Activated T-cell treated with anti-CD3 and anti-CD28 coated beads, Interleukin-2, amount 50 U/mL, for 72 hours (primary cell): ENCODE measurements around the gene HILPDA. TPM values are rescaled to one million over a fixed set of nuclear protein-coding genes. Genes with fewer than 3 reads are reported as not detected.
A peak's percentile ranks its signal among the peaks of the same experiment; 100 is the strongest.

ENCODE experiments used
- ATAC-seq, 2 donors: fragments of 150-1000 bp; cut with Tn5 transposase; replicated peaks in 1 of 2; 2 replicates each; pipeline ENCODE4 v1.10.0; 2021; ENCODE audit warnings: moderate library complexity in 2 of 2, mild to moderate bottlenecking in 1 of 2
- DNase-seq, 2 donors: peaks; one replicate each; pipeline ENCODE4 v3.0.0; 2021 to 2022; ENCODE audit warnings: mixed read lengths in 1 of 2
- H3K27ac Mint-ChIP-seq: one replicate; pipeline ENCODE4 v1.8.0; 2022; ENCODE audit warnings: mild to moderate bottlenecking, moderate library complexity, mixed read lengths
- H3K27me3 Mint-ChIP-seq: one replicate; pipeline ENCODE4 v1.8.0; 2022; ENCODE audit warnings: low read depth, mixed read lengths
- H3K36me3 Mint-ChIP-seq, 2 donors: one replicate each; pipeline ENCODE4 v1.8.0; 2022; ENCODE audit warnings: mixed read lengths in 2 of 2, mild to moderate bottlenecking in 1 of 2; ENCODE audit not compliant: insufficient read depth in 2 of 2
- H3K4me1 Mint-ChIP-seq: one replicate; pipeline ENCODE4 v1.8.0; 2022; ENCODE audit warnings: low read depth, mixed read lengths
- H3K4me3 Mint-ChIP-seq, 2 donors: one replicate each; pipeline ENCODE4 v1.8.0; 2022; ENCODE audit warnings: mild to moderate bottlenecking in 2 of 2, mixed read lengths in 2 of 2, moderate library complexity in 2 of 2
- H3K9me3 Mint-ChIP-seq, 2 donors: one replicate each; pipeline ENCODE4 v1.8.0; 2022; ENCODE audit warnings: mixed read lengths in 2 of 2
- total RNA-seq, 2 donors: library from RNA; stranded (reverse); gene quantifications; one replicate each; pipeline ENCODE4 v1.2.3, GENCODE V29; 2022

HILPDA gene, protein sequence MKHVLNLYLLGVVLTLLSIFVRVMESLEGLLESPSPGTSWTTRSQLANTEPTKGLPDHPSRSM
- 10 to 100 TPM; 42.7 to 59.9 TPM for total RNA-seq

- ATAC-seq (peak; percentile 84 to 88), DNase-seq (peak; percentile 97 to 98)
- H3K4me3 Mint-ChIP-seq = peak within 1 kb of the TSS; percentile 98
- peaks cover 84% of the 10 kb centered on the region for H3K4me1 Mint-ChIP-seq
- no peaks in the 10 kb centered on the region for H3K9me3 Mint-ChIP-seq
- peaks cover 11% of the 10 kb centered on the region for H3K27me3 Mint-ChIP-seq
- H3K27ac Mint-ChIP-seq = peak within 1 kb of the TSS; percentile 92
- H3K36me3 Mint-ChIP-seq = peaks cover 5 to 15% of the 10 kb centered on the region in 2 donors
Observed at GRCh38 chr7:128455543-128456254, at the start of gene HILPDA. HILPDA (plus strand) TSS chr7:128455878; CDS start chr7:128457269, 1,391 bp downstream.

GRCh38 chr7:128406314-128407232 is 49.1 kb upstream of the HILPDA start:
- no peak for ATAC-seq
- Mint-ChIP-seq H3K4me3 (peak overlapping the region; percentile 84 to 85), H3K4me1 (peaks cover 56% of the 10 kb centered on the region), H3K27me3 (peaks cover 5% of the 10 kb centered on the region), H3K27ac (no peak overlapping the region), H3K9me3 (no peaks in the 10 kb centered on the region), H3K36me3 (no peaks in the 10 kb centered on the region)
- DNase-seq = no peak

GRCh38 chr7:128407233-128407589 is 48.5 kb upstream of the HILPDA start:
- H3K9me3 Mint-ChIP-seq = no peaks in the 10 kb centered on the region
- ATAC-seq (no peak), DNase-seq (no peak)
- no peak overlapping the region for H3K4me3 Mint-ChIP-seq
- peaks cover 54% of the 10 kb centered on the region for H3K4me1 Mint-ChIP-seq
- H3K27me3 Mint-ChIP-seq = peaks cover 5% of the 10 kb centered on the region
- H3K36me3 Mint-ChIP-seq = no peaks in the 10 kb centered on the region
- no peak overlapping the region for H3K27ac Mint-ChIP-seq

GRCh38 chr7:128407751-128408708 is 47.6 kb upstream of the HILPDA start:
- H3K4me1 Mint-ChIP-seq = peaks cover 45% of the 10 kb centered on the region
- no peaks in the 10 kb centered on the region for H3K36me3 Mint-ChIP-seq
- peaks cover 6% of the 10 kb centered on the region for H3K27me3 Mint-ChIP-seq
- H3K9me3 Mint-ChIP-seq = no peaks in the 10 kb centered on the region
- peak overlapping the region; percentile 55 to 90 for H3K4me3 Mint-ChIP-seq
- no peak overlapping the region for H3K27ac Mint-ChIP-seq
- DNase-seq (no peak), ATAC-seq (no peak)

DNA sequence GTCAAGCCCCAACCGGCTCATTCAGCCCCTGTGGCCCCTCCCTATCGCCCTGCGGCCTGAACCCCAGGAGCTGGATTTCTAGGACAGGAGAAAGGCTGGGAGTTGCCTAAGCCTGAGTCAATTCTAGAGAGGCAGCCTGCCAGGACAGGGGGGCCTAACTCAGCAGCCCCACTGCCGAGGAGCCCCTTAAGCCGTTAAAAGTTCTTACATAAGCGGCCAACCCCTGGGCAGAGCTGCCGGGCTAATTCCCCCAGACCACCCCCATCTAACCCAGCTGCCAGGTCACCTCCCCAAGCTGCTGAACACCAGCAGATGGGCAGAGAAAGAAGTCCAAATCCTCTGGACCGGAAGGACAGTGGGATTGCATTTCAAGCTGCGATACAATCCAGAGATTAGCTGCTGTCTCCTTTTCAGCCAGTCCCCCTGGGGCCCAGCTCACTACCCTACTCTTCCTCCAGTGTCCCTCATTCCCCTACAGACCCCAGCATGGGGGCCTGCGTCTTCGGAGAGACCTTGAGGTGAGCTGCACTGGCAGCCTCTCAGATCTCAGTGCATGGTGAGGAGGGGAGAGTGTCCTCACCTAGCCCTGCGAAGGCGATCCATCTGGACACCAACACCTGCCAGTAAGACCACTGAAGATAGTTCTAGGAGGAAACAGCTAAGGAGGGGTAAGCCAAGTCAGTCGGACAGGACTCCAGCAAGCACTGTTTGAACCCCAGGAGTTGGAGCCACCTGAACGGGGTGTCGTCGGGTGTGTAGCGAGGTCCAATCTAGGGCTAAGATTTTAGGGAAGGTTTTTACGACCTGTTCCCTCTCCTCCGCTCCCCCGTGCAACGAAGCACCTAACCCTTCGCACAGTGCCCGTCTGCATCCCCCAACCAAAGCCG is 46.7 kb upstream of the HILPDA start:
- DNase-seq = no peak
- Mint-ChIP-seq H3K36me3 (no peaks in the 10 kb centered on the region), H3K4me3 (peak overlapping the region; percentile 90 to 91), H3K27me3 (peaks cover 15% of the 10 kb centered on the region), H3K4me1 (peaks cover 36% of the 10 kb centered on the region), H3K9me3 (peaks cover 0 to 2% of the 10 kb centered on the region in 2 donors), H3K27ac (peak overlapping the region; percentile 6)
- ATAC-seq = no peak

DNA sequence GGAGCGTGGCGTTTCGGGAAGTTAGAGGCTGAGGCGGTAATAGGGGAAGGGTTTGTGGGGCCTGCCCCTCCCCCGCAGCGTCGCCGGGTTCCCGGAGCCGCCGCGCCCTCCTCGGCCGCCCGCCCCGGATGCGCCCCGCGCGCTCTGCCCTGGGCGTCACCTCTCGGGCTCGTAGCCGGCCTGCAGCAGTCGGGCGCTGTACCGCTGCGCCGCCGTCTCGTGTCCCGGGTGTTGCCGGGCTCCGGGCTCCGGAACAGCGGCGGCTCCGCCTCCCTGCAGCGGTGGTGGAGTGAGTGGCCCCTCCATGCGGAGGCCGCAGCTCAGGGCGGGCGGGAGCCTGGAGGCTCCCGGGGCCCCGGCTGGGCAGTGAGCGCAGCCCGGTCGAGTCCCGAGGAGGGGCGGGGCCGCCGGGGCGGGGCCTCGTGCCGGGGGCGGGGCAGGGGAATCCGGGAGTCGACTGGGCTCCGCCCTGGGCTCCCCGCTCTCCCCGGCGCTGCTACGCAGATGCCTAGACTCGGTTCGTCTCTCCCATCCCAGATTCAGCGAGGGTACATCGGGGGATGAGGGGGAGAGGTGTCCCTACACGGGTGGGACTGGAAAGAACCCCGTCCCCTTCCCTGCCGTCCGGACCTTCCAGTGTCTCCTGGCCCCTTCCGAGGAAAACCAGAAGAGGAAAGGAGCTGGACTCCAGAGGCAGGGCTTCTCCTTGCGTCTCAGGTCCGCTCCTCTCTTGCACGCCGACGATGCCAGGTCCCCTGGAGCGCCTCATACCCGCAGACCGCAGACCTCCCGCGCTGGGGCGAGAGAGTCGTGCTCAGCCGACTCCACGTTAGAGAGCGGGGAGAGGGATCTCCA is 45.9 kb upstream of the HILPDA start, which contains the start of gene IMPDH1:
TSS of gene IMPDH1 (minus strand) at position 387 of the 855 bp plus-strand sequence. CDS start at position 306, 81 bp downstream.
- Mint-ChIP-seq H3K4me1 (peaks cover 28% of the 10 kb centered on the region), H3K36me3 (no peaks in the 10 kb centered on the region), H3K9me3 (peaks cover 0 to 2% of the 10 kb centered on the region in 2 donors), H3K27ac (peak within 1 kb of the TSS; percentile 51), H3K27me3 (peaks cover 22% of the 10 kb centered on the region), H3K4me3 (peak within 1 kb of the TSS; percentile 91 to 96)
- DNase-seq = peak; percentile 86 to 92
- peak; percentile 87 for ATAC-seq

DNA sequence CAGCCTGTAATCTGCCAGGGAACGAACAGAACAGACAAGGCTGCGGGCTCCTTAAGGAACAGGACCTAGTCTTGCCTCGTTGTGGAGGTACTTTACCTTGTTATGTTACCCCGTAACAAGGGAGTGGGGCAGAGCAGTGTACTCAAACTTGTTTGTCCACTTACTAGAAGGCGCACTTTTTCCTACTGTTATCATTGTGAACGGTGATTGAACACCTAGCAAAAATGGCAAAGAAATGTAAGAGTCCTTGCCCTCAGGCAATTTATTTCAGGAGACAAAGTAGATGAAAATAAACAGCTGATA is 45.3 kb upstream of the HILPDA start:
- Mint-ChIP-seq H3K4me3 (peak overlapping the region; percentile 91 to 96), H3K9me3 (peaks cover 0 to 2% of the 10 kb centered on the region in 2 donors), H3K27ac (peak overlapping the region; percentile 51), H3K4me1 (peaks cover 24% of the 10 kb centered on the region), H3K36me3 (no peaks in the 10 kb centered on the region), H3K27me3 (peaks cover 22% of the 10 kb centered on the region)
- ATAC-seq = no peak
- DNase-seq = no peak

DNA sequence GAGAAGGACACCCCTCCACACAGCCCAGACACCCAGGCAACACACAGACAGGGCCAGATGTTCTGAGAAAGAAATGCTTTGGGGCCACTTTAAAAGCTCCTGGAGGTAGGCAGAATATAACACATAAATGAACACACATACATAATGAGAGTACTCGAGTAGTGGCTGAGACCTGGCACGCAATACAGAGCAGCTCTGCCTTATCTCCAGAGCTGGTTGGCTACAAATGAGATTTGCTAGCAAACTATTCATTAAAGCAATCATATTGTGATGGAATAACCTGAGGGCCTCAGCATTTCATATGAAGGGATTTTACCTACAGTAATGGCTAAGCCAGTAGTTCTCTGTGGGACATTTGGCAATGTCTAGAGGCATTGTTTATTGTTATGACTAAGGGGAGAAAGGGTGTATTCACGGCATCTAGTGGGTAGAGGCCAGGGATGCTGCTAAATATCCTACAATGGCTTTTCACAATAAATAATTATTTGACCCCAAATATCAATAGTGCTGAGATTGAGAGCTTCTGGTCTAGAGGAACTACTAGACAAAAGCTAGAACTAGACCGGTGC is 40.4 kb upstream of the HILPDA start:
- no peak for DNase-seq
- Mint-ChIP-seq H3K4me3 (no peak overlapping the region), H3K27me3 (peaks cover 23% of the 10 kb centered on the region), H3K9me3 (peaks cover 0 to 2% of the 10 kb centered on the region in 2 donors), H3K4me1 (peaks cover 2% of the 10 kb centered on the region), H3K36me3 (no peaks in the 10 kb centered on the region), H3K27ac (no peak overlapping the region)
- ATAC-seq = no peak

GRCh38 chr7:128417071-128417470 is 38.6 kb upstream of the HILPDA start:
- Mint-ChIP-seq H3K9me3 (peaks cover 0 to 2% of the 10 kb centered on the region in 2 donors), H3K27me3 (peaks cover 23% of the 10 kb centered on the region), H3K4me3 (no peak overlapping the region), H3K36me3 (no peaks in the 10 kb centered on the region), H3K4me1 (no peaks in the 10 kb centered on the region), H3K27ac (no peak overlapping the region)
- no peak for ATAC-seq
- no peak for DNase-seq

- no peak for DNase-seq
- H3K4me3 Mint-ChIP-seq = no peak overlapping the region
- H3K36me3 Mint-ChIP-seq = no peaks in the 10 kb centered on the region
- peaks cover 9% of the 10 kb centered on the region for H3K27me3 Mint-ChIP-seq
- H3K4me1 Mint-ChIP-seq = no peaks in the 10 kb centered on the region
- no peak overlapping the region for H3K27ac Mint-ChIP-seq
- H3K9me3 Mint-ChIP-seq = no peaks in the 10 kb centered on the region
- ATAC-seq = no peak
Observed at GRCh38 chr7:128419257-128419656, 36.4 kb upstream of the HILPDA start.

DNA sequence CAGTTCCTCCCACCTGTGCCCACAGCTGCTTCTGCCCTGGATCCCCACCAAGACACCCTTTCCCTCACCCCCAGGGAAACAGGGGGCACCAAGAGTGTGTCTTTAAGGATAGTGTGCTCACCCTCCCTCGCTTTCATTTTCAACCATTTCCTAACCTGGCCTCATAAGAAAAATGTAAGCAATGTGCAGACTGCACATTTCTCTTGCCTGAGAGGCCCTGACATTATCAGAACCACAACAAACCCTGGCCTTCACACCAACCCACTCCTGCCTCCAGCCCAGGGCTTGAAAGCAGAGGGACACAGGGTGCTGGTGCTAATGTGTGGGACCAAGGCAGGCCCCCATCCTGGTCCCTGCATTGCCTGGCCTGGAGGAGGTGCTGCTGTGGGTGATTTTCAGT is 34.9 kb upstream of the HILPDA start:
- DNase-seq (no peak), ATAC-seq (no peak)
- Mint-ChIP-seq H3K9me3 (no peaks in the 10 kb centered on the region), H3K27me3 (peaks cover 5% of the 10 kb centered on the region), H3K27ac (no peak overlapping the region), H3K4me1 (peaks cover under 1% of the 10 kb centered on the region), H3K4me3 (no peak overlapping the region), H3K36me3 (no peaks in the 10 kb centered on the region)
